NOMO-1 treated with DMSO at 0.1 percent for 48 hours (cell line): ENCODE data around the gene PGAM5.
A peak's percentile ranks its signal among the peaks of the same experiment; 100 is the strongest.

Source experiments
- DNase-seq: peaks from one replicate; lab custom pipeline; 2025; ENCODE audit not compliant: unreplicated experiment; lab: John Stamatoyannopoulos, UW

The PGAM5 gene

DNA sequence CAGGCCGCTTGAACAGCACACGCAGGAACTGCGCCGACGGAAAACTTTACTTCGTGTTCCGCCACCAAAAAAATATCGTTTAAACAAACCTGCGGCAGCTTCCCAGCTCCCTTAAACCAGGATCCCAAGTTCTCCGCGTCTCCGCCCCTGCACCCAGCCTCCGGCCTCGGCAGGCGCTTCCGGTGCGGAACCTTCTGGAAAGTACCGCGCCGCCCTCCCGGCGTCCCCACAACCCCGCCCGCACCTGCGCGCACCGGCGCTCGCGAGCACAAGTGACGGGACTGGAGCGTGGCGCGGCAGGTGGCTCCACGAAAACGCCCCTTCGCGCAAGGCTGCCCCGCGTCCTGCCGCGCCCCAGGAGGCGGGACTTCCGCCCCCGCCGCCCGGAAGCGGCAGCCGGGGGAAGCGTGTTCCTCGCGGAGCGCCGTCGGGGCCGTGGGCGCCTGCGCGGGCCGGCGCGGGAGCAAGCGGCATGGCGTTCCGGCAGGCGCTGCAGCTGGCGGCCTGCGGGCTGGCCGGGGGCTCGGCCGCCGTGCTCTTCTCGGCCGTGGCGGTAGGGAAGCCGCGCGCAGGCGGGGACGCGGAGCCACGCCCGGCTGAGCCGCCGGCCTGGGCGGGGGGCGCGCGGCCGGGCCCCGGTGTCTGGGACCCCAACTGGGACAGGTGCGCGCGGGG is at the start of gene PGAM5:
Gene PGAM5 (plus strand): TSS at position 438 of the 675 bp plus-strand sequence. CDS start 35 bp downstream, at position 473.
- peak; percentile 84 for DNase-seq

DNA sequence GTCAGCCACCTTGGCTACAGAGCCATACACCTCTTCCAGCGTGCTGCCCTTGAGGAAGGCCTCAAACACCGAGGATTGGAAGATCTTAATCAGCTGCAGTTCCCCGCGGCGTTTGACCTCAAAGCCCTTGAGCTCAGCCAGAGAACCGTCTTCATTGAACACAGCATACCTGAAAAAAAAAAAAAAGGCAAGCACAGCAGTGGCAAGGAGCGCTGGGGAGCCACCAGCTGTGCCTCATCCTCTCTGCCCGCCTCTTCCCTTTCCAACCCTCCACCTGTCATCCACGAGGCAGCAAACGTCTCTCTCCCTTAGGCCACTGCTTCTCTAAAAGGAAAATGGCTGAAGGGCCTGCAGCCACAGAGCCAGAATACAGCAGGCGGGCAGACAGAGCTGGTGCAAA is 49.6 kb upstream of the PGAM5 start:
- no peak for DNase-seq

DNA sequence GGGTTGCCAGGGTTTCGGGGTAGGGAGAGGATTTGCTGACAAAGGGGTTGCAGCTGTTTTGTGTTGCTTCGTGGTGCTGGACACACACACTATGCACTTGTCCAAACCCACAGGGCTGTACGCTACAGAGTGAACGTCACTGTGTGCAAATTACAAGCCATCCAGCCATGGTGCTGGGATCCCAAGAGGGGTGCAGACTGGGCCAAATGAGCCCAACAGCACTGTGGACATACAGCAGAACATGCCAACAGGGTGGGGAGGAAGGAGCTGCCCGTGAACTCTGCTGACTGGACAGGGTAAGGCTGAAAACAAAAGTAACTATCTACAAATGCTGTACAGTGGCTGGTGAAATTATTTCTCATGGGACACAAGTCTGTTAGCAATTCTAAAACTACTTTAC is 48.7 kb upstream of the PGAM5 start:
- DNase-seq = no peak

DNA sequence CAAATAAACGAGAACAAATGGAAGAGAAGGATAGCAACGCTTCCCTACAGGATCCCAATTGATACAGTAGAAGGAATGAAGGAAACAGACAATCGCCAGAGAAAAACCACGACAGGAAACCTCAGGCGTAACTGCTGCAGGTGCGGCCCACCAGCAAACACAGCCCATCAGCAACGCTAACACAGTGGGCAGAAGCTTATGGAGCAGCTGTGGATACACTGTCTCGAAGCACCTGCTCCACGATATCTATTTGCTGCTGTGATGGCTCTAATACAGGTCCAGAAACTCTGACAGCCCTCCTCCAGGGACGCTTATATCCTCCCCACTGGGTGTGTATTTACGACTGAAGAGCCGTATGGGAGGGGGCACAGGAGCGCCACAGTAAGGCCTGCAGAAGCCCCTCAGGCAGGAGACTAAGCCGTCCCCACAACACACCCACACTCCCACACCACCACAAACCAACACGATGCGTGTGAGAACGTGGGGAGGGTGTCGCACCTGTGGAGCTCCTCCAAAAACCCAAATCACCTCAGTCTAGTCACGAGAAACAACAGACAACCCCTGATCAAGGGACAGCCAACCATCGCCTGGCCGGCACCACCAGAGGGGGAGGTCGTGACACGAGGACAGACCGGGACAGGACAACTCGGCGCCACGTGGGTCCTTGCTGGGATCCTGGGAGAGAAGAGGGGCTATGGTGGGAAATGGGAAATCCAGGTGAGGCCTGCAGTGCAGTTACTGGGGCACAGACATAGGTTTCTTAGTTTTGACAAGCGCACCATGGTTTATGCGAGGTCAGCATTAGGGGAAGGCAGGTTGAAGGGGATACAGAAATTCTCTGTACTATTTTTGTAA is 47.5 kb upstream of the PGAM5 start:
- no peak for DNase-seq

DNA sequence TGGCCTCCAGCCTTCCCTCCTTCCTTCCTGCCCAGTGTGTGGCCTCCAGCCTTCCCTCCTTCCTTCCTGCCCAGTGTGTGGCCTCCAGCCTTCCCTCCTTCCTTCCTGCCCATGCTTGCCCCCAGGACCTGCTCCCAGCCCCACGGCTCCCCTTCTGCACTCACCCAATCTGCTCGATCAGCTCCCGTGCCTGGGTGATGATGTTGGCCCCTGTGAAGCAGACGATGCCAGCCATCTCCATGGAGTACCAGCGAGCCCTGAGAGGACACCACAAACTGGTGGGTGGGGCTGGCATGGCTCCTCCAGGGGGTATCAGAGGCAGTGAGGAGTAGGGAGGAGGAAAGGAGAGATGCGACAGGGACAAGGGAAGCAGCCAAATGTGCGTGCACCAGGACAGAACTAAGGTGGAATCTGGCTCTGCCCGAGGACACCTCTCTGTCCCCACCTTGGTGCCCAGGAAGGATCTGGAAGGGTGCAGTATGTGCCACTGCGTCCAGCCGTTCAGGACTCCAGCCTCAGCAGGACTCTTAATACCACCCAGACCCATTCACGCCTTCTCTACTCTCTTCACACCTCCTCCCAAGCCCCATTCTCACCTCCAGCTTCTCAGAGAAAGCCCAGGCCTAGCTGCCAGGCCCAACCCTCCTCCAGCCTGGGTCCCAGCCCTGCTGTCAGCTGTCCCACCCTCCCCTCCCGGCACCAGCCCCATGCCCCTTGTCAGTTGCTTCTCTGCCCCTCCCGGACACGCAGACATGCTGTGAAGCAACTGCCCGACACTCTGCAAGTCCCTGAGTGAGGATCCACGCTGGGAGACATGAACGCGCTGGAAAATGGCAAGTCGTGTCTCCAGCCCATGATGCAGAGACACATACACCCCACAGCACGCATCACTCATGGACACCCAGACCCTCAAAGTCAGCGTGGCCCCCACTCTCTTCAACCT is 46.2 kb upstream of the PGAM5 start:
- no peak for DNase-seq

DNA sequence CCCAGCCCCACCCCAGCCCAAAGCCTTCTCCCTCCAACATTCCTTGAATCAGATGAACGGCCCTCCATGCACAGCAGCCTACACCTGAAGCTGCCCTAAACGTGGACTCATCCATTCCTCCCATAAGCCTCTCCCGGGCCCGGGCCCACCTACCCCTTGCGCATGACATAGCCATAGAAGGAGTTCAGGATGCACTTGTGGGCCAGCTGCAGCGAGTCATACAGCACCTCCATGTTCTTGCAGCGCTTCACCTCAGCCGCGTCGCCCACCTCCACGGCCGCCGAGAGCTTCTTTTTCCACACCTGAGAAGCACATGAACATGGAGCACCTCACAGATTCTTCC is 45.5 kb upstream of the PGAM5 start:
- DNase-seq = no peak

DNA sequence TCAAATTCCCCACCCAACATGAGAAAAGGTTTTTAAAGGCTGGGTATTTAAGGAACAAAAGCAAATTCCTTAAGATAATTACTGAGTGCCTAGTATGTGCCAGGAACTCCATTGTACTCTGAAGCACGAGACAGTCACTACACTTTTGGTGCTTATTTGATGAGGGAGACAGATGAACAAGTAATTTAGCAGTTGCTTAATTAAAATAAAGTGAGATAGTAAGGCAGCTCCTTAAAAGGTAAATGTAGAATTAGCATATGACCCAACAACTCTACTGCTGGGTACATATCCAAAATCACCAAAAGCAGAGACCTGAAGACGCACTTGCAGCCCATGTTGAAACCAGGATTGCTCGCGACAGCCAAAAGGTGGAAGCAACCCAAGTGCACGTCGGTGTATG is 44.8 kb upstream of the PGAM5 start:
- no peak for DNase-seq

DNA sequence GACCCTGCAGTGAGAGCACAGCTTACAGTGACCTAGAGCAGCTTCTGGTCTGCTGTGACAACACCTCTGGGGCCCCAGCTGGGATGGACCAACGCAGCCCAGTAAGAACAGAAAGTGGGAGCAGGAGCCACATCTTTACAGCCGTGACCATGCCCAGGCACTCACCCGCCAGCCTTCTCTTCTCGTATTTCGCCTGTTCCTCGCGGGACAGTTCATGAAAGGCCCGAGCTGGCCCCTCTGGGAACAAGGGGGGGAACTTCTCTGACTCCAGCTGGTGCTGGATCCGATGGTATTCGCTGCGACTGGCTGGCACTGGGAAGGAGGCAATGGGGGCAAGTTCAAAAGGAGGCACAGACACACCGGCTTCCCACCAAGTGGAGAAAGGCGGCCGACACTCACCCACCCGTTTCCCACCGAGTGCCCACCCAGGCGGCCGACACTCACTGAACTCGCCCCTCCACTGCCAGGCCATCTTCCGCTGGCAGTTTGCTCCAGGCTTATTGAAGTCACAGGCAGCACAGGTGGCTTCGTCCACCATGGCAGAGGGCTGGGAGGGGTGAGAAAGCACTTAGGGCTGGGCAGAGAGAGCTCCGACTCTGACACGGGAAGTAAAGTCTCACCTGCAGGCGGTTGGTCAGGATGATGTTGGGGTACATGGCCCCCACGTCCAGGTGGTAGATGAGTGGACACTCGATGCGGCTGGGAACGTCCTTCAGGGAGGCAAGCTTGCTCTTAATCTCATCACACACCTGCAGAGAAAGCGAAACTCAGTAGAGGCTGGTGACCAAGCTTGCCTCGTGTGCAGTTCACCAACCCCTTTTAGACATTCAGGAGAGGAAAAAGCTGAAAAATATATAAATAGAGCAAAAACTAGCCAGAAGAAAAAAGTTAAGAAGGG is 42.2 kb upstream of the PGAM5 start:
- DNase-seq = no peak

DNA sequence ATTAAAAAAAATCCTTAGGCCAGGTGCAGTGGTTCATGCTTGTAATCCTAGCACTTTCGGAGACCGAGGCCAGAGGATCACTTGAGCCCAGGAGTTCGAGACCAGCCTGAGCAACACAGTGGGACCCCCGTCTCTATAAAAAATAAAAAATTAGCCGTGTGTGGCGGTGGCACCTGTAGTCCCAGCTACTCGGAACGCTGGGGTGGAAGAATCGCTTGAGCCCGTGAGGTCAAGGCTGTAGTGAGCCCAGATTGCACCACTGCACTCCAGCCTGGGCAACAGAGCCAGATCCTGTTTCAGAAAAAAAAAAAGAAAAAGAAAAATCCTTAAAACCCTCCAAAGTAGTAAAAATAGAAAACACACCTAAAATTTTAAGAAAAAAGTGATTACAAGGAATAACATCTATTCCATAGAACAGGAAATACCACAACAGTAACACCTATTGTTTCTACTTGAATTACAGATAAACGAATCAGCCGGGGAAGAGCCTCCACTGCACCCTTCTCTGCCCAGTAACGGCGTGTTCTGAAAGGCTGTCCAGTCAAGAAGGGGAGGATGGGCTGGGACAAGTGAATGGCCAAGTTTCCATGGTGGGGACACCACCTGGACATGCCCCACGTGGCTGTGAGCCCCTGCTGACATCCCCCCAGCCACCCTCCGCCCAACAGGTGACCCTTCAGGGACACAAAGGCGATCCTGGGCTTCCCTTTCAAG is 41.3 kb upstream of the PGAM5 start:
- no peak for DNase-seq

DNA sequence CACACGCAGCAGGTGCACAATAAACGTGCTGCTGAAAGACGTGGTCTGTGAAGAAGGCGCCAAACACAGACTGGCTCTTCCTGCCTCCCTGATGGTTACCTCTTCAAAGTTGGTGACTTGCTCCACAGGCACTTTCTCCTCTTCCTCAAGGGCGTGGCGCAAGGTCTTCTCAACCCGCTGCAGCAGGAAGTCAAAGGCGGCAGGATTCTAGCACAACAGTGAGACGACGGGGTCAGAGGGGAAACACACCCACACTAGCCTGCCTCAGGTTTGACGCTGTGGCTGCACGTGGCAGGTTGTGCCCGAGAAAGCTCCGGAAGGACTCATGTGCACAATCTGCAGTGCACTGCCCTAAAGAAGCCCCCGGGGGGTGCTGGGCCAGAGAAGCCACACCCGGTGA is 38.5 kb upstream of the PGAM5 start:
- no peak for DNase-seq

DNA sequence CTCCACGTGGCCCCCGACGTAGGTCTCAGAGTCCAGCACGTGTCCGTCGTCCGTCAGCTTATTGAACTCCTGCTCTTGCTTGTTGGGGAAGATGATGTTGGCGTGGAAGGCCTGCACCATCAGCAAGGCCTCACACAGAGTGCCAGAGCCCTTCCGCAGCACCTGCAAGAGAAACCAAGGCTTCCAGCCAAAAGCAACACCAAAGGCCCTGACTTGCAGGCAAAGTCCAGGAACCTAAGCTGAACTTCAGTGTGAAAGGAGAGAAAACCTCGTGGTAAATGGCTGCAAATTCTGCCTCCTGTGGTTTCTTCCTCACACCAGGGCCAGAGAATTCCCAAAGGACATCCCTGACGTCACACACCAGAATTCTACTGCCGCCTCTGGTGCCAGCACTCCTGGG is 38.0 kb upstream of the PGAM5 start:
- no peak for DNase-seq

DNA sequence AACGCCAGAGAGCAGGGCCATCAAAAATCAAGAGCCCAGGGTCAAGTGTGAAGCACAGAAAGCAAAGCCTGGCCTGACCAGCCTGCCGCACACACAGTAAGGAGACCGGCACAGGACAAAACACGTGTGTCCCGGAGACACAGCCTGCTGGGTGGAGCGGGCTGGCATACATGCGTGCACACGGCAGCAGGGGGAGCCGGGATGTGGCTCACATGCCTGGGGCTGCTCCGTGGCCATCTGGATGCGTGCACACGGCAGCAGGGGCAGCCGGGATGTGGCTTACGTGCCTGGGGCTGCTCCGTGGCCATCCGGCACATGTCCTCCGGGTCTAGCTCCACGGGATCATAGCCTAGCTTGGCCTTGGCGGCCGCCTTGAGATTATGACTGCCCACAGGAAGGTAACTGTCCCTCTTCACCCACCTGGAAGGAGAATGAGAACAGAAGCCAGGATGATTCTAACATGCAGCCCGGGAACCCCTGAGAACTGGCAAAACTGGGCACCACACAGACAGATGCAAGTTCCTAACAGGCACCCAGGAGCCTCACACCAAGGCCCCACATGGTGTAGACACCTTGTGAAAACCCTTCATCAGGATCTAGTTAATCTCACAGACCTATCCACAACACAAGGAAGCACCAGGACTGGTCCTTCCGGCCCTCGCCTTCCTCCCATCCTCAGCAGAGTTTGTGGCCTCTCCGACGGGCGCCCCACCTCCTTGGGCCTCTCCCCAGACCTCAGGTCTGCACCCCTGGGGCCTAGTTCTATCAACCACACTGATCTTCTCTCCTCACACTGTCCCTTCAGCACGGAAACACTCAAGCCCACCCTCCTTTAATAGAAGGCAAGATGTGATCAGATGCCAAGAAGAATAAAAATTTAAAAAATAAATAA is 37.1 kb upstream of the PGAM5 start:
- DNase-seq = no peak

DNA sequence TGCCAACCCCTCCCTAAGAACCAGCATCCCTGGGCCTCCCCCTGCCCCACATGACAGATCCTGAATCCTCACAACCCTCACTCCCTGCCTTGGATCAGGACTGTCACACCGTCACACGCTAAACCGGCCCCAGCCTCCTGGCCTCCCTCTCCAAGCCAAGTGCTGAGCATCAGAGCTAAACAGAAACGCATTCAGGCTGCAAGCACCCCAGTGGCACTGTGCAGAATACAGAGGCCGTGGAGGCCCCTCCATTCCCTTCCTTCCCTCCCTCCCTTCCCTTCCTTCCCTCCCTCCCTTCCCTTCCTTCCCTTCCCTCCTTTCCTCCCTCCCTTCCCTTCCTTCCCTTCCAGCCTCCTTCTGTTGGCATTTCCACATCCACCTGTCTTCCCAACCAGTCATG is 36.1 kb upstream of the PGAM5 start:
- DNase-seq = no peak

DNA sequence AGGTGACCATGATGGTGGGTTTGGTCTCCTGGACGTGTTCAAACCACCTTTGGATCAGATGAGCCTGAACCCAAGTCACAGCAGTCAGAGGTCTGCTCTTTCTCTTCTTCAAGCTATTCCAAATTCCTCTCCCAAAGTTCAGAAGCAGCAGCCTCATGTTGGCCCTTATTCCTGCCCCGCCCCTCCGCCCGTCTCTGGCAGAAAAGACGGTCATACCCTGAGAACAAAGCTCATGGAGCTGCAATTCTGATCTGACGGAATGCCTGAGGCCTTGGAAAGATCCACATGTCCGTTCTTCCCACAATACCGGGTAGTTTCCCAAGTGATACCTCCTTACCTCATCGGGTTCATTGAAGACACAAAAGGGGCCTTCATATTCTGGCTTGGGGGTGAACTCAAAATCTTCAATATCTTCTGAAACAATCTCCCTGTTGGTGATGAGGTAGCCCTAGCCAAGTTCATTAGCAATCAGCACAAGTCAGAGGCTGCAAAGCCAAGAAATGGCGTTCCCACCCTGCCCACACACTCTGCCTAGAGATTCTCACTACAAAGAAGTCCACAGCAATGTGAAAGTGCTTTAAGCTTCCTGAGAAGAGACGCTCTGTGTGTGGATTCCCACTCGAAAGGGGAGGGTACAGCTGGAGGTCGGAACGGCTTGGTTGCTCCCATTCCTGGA is 34.7 kb upstream of the PGAM5 start:
- no peak for DNase-seq

DNA sequence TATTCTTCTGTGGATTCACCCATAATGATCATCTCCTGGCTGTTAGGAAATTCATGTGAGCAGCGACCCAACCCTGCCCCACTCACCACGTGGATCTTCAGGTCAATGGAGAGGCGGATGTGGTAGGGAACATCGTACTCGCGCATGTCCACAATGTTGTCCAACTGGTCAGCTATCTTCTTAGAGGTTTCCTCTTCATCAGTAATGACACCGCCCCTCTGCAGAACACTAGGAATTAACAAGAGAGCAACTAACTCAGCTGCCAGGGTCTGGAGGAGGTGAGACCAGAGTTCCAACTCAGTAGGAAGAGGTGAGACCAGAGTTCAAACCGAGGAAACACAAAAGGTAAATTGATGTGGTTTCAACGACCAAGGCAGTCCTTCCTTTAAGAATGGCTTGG is 33.1 kb upstream of the PGAM5 start:
- DNase-seq = no peak

DNA sequence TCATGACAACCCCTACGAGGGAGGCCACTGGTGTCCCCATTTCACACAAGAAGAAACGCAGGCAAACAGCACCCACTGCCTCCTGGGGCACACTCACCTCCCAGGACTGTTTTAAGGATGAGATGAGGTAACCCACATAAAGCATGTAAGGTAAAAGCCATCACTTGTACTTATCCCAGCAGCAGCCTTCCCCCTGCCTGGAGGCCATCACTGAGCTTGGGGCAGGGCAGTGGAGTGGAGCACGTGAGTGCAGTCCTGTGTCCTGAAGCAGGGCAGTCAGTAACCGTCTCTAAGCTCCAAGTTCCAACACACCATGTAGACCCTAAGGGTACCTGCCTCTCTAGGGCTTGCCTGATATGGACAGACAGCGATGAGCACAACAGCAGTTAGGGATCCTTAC is 25.2 kb upstream of the PGAM5 start:
- no peak for DNase-seq

DNA sequence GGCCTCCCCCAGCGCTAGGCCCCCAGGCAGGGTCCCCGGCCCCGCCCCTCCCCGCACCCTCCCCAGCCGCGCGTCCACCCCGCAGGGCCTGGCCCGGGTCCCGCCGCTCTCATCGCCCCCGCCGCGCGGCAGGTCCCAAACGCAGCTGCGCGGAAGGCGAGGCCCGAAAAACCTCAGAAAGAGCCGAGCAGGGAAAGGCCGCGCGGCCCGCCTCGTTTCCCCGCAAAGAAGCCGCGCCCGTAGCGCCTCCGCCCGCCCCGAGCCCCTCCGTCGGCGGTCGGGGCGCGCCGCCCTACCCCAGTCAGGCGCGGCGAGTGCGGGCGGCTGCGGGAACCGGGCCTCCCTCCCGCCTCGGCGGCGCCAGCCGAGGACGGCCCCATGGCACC is 23.8 kb upstream of the PGAM5 start:
- DNase-seq = no peak
